Activated CD4-positive, CD25-positive, alpha-beta regulatory T cell treated with anti-CD3 and anti-CD28 coated beads, Interleukin-2, amount 50 U/mL, for 24 hours (primary cell): ENCODE measurements around the gene ZNF880.
A peak's percentile ranks its signal among the peaks of the same experiment; 100 is the strongest.
"Not testable (repeated sequence)": the region's sequence is repeated elsewhere in the genome, so short reads cannot be mapped to it uniquely, and the experiment has no call there.

Experiments used
- ATAC-seq, 2 donors: fragments of 150-1000 bp; cut with Tn5 transposase; one replicate each; pipeline ENCODE4 v1.10.0; 2021; ENCODE audit warnings: mild to moderate bottlenecking in 1 of 2, moderate library complexity in 1 of 2

ZNF880 gene

DNA sequence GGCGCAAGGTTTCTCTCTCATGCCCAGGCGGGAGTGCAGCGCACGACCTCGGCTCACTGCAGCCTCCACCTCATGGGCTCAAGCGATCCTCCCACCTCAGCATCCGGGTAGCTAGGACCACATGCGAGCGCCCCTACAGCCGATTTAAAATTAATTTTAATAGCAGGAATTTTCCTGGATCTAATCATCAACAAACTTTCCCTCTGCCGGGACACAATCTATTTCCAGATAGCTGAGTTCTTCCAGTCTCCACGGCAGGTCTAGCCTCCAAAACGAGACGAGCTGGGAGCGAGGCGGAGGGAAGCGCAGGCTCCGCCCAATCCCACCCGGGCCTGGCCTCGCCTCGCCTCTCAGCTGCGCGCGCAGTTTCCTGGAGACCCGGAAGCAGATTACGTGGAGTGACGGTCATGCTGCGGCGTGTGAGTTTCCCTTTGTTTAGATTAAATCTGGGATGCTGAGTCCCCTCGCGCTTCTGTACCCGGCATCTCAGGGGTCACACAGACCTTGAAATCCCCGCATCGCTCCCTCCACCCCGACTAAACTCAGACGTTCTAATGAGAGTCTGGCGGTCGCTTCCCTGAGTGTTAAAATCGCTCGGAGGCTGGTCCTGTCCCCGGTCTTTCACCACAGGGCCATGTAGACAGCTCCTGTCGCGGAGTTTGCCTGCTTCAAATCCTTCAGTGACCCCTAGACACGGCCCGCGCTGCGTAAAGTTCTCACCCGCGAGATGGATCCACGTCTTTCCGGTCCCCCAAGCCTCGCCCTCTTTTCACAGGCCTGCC lies at the start of gene ZNF880:
ZNF880 (plus strand) TSS at position 365 of the 782 bp plus-strand sequence; CDS start at position 408, 43 bp downstream.
- ATAC-seq, result peak; percentile 98 to 99

DNA sequence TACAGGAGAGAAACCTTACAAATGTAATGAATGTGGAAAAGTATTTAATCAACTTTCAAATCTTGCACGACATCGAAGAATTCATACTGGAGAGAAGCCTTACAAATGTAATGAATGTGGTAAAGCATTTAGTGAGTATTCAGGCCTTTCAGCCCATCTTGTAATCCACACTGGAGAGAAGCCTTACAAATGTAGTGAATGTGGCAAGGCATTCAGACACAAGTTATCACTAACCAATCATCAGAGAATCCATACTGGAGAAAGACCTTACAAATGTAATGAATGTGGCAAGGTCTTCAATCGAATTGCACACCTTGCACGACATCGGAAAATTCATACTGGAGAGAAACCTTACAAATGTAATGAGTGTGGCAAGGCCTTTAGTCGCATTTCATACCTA lies 47.3 kb upstream of the ZNF880 start:
- ATAC-seq, result no peak

DNA sequence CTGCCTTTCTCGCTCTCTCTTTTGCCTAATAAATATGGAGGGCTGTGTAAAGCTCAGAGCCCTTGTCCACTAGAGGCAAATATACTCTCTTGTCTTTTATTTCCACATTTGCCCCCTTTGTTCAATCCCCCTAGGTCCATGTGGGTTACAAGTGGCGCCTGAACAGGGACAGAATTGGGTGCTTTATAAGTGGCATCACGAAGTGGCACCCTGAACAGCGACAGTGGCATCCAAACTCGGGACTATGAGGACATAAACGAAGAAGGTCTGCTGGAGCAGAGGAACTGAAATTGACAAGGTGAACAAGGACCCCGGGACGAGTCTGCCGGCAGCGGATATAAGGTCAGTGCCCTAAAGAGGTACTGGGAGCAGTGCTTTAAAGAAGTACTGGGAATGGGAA lies 38.0 kb upstream of the ZNF880 start:
- ATAC-seq, result no peak

DNA sequence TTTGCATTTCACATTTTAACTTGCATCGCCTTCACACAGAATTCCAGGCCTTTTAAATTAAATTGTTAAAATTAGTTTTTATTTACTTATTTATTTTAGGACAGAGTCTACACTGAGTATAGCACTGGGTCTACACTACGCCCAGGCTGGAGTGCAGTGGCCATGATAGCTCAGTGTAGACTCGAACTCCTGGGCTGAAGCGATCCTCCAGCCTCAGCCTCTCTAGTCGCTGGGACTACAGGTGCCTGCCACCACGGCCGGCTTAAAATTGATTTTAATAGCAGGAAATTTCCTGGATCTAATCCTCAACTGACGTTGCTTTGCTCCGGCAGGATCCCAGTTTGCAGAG lies 34.0 kb upstream of the ZNF880 start:
- ATAC-seq, result peak in 1 of 2 donors; percentile 25

DNA sequence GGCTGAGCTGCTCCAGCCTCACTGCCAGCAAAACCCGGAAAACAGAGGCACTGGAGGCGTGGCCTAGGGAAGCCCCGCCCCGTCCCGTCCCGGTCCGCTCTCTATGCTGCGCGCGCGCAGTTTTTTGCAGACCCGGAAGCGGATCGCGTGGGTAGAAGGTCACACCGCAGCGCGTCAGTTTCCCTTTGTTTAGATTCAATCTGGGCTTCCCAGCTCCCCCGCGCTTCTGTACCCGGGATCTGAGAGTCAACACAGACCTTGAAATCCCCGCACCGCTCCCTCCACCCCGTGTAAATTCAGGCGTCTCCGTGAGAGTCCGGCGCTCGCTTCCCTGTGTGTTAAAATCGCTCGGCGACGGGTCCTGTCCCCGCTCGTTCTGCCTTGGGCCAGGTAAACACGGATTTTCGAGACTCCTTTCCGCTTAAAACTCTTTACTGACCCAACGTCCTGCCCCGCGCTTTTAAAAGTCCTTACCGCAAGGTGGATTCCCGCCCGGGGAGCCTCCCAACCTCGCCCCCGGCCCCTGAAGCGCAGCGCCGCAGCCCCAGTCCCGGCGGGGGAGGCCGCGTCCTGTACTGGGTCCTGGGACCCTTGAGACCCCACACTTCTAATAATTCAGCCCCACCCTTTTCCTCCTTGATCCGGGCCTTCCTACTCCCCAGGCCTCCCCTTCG lies 33.5 kb upstream of the ZNF880 start, which contains the start of gene ZNF610:
ZNF610 (plus strand) TSS at position 127 of the 674 bp plus-strand sequence. CDS start 12,930 bp downstream, outside the sequence.
- peak; percentile 92 to 94 for ATAC-seq

DNA sequence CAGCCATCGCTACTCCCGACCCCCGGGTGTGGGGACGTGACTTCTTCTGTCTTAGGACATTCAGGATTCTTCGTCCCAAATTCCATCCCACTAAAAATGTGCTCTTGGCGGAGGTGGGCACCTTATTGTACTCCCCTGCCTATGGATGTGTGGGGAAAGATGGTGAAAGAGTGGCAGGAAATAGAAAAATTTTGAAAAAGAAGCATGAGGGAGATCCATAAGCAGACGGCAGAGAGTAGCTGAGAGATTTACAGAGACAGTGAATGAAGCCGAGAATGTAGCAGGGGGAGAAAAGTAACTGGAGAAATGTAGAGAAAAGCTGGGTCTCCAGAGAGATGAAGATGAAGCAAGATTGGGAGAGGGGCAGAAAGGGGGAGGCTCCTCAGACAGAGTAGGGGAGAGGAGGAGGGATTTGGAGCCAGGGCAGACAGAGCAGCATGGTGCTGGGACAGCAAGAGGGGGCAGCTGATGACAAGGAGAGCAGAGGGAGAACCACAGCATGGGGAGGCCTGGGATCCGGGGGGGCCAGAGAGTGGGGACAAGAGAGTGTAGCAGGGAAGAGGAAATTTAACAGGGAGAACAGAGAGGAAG lies 32.8 kb upstream of the ZNF880 start:
- no peak for ATAC-seq

DNA sequence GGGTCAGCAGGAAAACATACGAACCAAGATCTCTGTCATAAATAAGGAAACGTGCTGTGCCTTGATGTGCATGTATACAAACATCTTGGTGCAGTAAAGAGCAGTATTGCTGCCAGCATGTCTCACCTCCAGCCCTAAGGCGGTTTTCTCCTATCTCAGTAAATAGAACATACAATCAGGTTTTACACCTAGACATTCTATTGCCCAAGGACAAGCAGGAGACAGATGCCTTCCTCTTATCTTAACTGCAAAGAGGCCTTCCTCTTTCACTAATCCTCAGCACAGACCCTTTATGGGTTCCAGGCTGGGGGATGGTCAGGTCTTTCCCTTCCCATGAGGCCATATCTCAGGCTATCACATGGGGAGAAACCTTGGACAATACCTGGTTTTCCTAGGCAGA lies 30.7 kb upstream of the ZNF880 start:
- ATAC-seq, result not testable (repeated sequence)

DNA sequence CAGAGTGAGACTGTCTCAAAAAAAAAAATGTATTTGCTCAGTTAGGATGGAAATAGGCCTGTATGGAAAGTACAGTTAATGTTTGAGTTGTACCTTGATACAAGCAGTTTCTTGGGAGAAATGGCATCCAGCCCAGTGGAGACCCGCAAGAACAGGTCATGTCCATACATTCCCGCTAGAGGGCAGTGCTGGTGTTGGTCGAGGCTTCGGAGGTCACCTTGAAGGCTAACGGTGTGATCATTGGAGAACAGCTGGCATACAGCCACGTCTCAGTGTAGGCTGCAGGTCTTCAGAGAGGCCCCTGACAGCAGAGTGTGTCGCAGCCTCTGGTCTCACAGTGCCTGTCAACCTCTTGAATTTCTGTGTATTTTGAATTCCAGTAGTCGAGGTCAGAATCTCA lies 26.2 kb upstream of the ZNF880 start:
- ATAC-seq, result peak in 1 of 2 donors; percentile 43

DNA sequence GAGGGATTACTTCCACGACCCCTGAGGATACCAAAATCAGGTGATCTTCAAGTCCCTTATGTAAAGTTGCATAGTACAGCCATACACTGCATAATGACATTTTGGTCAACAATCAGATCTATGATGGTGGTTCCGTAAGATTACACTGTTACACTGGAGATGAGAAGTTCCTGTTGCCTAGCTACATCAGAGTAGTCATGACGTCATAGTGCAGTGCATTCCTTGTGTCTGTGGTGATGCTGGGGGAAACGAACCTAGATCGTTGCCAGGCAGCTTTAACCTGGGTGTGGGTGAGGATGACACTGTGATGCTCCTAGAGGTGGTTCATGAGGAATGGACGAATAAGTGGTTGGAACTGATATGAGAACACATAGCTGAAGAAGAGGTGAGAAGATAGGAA lies 24.6 kb upstream of the ZNF880 start:
- no peak for ATAC-seq

DNA sequence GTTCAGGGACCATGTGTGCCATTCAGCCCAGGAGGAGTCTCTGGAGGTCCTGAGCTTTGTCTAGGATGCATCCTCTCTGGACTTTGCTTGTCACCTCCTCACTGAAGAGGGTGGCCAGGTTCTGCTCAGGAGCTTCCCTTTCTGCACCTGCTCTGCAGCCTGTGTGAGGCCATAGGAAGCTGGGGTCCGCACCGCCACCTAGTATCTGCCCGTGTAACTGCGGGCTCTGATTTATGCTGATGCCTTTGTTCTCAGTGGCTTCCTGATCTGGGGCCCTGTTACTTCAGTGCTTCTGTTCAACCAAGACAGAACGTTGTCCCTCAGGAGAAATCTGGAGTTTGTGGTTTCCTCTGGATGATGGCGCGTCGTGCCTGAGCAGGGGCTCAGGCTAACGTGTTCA lies 18.2 kb upstream of the ZNF880 start:
- ATAC-seq, result no peak

DNA sequence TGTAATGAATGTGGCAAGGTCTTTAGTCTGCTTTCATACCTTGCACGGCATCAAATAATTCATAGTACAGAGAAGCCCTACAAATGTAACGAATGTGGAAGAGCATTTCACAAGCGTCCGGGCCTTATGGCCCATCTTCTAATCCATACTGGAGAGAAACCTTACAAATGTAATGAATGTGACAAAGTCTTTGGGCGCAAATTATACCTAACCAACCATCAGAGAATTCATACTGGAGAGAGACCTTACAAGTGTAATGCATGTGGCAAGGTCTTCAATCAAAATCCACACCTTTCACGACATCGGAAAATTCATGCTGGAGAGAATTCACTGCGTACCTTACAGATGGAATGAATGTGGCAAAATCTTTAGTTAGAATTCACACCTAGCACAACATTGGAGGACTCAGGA lies 3.3 kb upstream of the ZNF880 start:
- ATAC-seq, result no peak

DNA sequence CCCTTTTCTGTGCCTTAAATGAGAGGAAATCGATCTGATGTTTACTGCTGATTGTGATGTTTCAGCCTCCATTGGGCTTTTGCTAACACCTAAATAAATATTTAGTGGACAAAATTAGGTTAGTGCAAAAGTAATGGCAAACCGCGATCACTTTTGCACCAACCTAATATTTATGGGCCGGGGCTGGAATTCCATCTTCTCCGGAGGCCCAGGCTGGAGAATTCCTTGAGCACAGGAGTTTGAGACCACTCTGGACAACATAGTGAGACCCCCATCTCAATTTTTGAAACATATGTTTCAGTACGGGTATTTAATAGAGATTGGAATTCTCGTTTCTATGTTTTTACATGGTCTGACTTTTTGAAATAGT lies 603 bp downstream of the ZNF880 start:
- no peak for ATAC-seq

DNA sequence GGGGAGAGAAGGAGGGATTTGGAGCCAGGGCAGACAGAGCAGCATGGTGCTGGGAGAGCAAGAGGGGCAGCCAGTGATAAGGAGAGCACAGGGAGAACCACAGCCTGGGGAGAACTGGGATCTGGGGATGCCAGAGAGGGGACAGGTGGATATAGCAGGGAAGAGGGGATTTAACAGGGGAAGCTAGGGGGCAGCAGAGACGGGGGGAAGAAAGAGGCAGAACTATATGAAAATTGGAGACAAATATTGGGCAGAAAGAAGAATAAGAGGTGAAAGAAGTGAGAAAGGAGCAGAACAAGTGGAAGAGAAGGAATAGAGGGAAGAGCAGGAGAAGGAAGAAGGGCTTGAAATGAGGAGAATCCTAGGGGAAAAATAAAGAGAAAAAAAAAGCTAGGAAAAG lies 21.4 kb downstream of the ZNF880 start:
- no peak for ATAC-seq

DNA sequence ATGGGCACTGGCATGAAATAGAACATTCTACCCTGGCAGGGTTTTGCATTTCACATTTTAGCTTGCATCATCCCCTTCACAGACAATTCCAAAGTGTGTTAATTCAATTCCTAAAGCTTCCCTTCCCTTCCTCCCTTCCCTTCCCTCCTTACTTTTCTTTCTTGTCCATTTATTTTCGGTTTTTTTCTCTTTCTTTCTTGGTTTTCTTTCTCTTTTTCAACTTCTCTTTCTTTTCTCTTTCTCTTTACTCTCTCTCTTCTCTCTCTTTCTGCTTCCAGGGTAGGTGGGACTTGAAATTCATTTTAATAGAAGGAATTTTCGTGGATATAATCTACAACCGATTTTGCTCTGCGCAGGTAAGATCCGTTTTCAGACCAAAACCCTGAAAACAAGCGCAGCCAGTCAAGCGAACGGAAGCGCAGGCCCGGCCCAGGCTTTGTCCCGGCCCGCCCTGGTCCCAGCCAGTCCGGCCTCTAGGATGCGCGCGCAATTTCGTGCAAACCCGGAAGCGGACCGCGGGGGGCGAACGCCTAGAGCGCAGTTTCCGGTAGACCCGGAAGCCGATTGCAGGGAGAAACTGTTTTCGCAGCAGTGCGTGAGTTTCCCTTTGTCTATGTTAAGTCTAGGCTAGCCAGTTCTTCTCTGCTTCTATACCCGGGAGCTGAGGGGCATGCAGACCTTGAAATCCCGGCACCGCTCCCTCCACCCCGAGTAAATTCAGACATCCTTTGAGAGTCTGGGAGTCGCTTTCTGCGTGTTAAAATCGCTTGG lies 27.8 kb downstream of the ZNF880 start, which contains the start of gene ZNF528:
ZNF528 (plus strand) TSS at position 540 of the 771 bp plus-strand sequence. CDS start 4,165 bp downstream, outside the sequence.
- peak; percentile 100 for ATAC-seq

DNA sequence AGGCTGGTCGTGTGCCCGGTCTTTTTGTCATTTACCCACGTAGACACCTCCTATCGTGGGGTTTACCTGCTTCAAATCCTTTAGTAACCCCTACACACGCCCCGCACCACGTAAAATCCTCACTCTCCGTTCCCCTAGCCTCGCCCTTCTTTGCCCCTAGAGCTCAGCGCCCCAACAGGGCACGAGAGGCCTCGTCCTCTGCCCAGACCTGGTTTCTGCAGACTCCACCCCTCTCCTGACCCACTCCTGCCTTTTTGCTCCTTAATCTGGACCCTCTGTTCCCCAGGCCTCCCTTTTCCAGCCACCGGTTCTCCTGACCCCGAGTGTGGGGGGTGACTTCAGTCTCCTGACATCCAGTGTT lies 28.3 kb downstream of the ZNF880 start:
- ATAC-seq, result peak in 1 of 2 donors; percentile 18

DNA sequence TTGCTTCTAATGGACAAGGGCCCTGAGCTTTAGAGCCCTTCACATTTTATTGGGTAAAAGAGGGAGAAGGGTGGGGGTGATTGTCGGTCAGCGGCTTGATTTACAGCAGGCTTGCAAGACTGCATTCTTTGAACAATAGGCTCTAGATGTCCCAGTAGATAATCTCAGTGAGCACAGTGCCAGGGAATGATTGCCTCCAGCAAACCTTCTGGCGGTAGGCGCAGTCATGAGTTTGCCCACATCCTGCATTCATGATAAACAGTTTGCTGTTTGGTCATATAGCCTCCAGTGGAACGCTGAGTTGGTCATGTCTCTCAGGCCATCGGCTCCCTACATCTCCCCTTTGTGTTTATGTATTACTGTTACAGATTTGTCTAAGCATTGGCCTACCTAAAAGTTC lies 40.6 kb downstream of the ZNF880 start:
- ATAC-seq, result no peak

DNA sequence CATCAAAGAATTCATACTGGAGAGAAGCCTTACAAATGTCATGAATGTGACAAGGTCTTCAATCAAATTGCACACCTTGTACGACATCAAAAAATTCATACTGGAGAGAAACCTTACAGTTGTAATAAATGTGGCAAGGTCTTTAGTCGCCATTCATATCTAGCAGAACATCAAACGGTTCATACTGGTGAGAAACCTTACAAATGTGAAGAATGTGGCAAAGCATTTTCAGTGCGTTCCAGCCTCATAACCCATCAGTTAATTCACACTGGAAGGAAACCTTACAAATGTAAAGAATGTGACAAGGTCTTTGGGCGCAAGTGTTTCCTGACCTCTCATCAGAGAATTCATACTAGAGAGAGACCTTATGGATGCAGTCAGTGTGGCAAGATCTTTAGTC lies 46.0 kb downstream of the ZNF880 start:
- no peak for ATAC-seq

DNA sequence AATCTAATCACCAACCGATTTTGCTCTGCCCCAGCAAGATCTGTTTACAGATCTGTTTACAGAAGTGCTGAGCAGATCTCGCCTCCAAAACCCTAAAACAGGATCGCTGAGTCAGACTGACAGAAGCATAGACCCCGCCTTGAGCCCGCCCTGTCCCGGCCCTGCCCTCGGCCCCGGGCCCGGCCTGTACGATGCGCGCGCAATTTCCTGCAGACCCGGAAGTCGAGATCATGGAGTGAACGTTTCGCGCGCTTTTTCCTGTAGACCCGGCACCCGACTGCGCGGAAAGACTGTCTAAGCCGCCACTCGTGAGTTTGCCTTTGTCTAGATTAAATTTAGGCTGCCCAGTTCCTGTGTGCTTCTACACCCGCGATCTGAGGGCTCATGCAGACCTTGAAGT lies 59.2 kb downstream of the ZNF880 start, which contains the start of gene ZNF534:
ZNF534 (plus strand) TSS at position 212 of the 400 bp plus-strand sequence. CDS start 2,327 bp downstream, outside the sequence.
- no peak for ATAC-seq
